HEK293 (cell line): ENCODE results near the gene TMSB15C.

Experiments used
- ZNF155 ChIP-seq: fragments of 450-650 bp; formaldehyde crosslinking; IDR thresholded peaks from 2 replicates; pipeline ENCODE4 v1.5.1; 2016; ENCODE audit warnings: missing biosample characterization, missing genetic modification characterization
- ZNF623 ChIP-seq: fragments of 450-650 bp; formaldehyde crosslinking; IDR thresholded peaks from 2 replicates; pipeline ENCODE4 v1.5.1; 2016; ENCODE audit warnings: missing biosample characterization, missing genetic modification characterization
- TF ChIP-seq, protein P1 (sequence below): fragments of 450-650 bp; formaldehyde crosslinking; IDR thresholded peaks from 2 replicates; pipeline ENCODE4 v1.5.1; 2016; ENCODE audit warnings: missing biosample characterization, missing genetic modification characterization
- TF ChIP-seq, protein P2 (sequence below): fragments of 450-650 bp; formaldehyde crosslinking; IDR thresholded peaks from 2 replicates; pipeline ENCODE4 v1.5.1; 2016; ENCODE audit warnings: missing biosample characterization, missing genetic modification characterization

DNA sequence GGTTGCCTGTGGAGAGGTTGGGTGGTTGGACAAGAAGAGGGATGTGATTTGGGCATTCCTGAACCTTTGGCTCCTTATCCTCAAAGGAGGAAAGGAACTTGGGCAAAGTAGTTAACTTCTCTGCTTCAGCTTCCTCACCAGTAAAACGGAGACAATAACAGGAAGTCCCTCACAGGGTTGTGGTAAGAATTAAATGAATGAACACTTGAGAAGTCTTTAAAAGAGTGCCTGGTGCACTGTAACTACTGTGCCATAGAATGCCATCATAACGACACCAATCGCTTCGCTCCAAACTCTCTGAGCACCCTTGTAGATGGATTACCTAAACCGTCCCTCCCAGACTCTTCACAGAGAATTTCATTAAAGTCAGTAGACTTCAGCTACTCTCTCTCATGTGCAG, 46.8 kb upstream of the TMSB15C start:
- TF ChIP-seq, protein P1, sequence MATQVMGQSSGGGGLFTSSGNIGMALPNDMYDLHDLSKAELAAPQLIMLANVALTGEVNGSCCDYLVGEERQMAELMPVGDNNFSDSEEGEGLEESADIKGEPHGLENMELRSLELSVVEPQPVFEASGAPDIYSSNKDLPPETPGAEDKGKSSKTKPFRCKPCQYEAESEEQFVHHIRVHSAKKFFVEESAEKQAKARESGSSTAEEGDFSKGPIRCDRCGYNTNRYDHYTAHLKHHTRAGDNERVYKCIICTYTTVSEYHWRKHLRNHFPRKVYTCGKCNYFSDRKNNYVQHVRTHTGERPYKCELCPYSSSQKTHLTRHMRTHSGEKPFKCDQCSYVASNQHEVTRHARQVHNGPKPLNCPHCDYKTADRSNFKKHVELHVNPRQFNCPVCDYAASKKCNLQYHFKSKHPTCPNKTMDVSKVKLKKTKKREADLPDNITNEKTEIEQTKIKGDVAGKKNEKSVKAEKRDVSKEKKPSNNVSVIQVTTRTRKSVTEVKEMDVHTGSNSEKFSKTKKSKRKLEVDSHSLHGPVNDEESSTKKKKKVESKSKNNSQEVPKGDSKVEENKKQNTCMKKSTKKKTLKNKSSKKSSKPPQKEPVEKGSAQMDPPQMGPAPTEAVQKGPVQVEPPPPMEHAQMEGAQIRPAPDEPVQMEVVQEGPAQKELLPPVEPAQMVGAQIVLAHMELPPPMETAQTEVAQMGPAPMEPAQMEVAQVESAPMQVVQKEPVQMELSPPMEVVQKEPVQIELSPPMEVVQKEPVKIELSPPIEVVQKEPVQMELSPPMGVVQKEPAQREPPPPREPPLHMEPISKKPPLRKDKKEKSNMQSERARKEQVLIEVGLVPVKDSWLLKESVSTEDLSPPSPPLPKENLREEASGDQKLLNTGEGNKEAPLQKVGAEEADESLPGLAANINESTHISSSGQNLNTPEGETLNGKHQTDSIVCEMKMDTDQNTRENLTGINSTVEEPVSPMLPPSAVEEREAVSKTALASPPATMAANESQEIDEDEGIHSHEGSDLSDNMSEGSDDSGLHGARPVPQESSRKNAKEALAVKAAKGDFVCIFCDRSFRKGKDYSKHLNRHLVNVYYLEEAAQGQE (tag by site-specific recombination), result no peak
- TF ChIP-seq ZNF623 (tag by site-specific recombination) (no peak), ZNF155 (tag by site-specific recombination) (no peak)
- TF ChIP-seq, protein P2, sequence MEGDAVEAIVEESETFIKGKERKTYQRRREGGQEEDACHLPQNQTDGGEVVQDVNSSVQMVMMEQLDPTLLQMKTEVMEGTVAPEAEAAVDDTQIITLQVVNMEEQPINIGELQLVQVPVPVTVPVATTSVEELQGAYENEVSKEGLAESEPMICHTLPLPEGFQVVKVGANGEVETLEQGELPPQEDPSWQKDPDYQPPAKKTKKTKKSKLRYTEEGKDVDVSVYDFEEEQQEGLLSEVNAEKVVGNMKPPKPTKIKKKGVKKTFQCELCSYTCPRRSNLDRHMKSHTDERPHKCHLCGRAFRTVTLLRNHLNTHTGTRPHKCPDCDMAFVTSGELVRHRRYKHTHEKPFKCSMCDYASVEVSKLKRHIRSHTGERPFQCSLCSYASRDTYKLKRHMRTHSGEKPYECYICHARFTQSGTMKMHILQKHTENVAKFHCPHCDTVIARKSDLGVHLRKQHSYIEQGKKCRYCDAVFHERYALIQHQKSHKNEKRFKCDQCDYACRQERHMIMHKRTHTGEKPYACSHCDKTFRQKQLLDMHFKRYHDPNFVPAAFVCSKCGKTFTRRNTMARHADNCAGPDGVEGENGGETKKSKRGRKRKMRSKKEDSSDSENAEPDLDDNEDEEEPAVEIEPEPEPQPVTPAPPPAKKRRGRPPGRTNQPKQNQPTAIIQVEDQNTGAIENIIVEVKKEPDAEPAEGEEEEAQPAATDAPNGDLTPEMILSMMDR (tag by site-specific recombination), result no peak
